WI38 (cell line): ENCODE results near the gene DLEC1.

Source experiments
- H3K4me3 ChIP-seq: 2 replicates; pipeline ENCODE4 v1.5.1; 2011; ENCODE audit warnings: low read depth, mild to moderate bottlenecking, control low read depth, low read length
- TF ChIP-seq, protein P1 (sequence below): IDR thresholded peaks from 2 replicates; pipeline ENCODE4 v1.5.1; 2012; ENCODE audit warnings: low read depth, mild to moderate bottlenecking, control low read depth, low read length

The DLEC1 gene

DNA sequence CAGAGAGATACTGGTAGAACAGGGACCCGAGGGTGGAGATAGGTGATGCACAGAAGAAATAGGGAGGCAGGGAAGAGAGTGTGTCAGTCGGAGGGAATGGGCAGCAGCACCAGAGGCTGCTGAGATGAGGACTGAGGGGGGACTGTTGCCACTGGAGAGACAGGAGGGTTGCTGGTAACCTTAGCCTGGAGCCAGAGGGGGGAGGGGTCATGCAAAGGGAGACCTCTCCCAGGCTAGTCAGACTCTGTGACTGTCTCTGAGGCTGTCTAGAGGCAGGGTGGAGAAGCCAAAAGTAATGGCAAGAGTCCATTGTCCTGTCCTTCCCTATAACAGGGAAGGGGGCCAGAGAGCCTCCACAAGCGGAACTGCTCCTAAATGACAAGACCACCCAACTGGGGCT lies 2.1 kb upstream of the DLEC1 start:
- no peak overlapping the region for H3K4me3 ChIP-seq
- TF ChIP-seq, protein P1, sequence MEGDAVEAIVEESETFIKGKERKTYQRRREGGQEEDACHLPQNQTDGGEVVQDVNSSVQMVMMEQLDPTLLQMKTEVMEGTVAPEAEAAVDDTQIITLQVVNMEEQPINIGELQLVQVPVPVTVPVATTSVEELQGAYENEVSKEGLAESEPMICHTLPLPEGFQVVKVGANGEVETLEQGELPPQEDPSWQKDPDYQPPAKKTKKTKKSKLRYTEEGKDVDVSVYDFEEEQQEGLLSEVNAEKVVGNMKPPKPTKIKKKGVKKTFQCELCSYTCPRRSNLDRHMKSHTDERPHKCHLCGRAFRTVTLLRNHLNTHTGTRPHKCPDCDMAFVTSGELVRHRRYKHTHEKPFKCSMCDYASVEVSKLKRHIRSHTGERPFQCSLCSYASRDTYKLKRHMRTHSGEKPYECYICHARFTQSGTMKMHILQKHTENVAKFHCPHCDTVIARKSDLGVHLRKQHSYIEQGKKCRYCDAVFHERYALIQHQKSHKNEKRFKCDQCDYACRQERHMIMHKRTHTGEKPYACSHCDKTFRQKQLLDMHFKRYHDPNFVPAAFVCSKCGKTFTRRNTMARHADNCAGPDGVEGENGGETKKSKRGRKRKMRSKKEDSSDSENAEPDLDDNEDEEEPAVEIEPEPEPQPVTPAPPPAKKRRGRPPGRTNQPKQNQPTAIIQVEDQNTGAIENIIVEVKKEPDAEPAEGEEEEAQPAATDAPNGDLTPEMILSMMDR: no peak

GRCh38 chr3:38038447-38038911 lies 529 bp upstream of the DLEC1 start:
- H3K4me3 ChIP-seq: no peak overlapping the region
- TF ChIP-seq, protein P1: no peak

DNA sequence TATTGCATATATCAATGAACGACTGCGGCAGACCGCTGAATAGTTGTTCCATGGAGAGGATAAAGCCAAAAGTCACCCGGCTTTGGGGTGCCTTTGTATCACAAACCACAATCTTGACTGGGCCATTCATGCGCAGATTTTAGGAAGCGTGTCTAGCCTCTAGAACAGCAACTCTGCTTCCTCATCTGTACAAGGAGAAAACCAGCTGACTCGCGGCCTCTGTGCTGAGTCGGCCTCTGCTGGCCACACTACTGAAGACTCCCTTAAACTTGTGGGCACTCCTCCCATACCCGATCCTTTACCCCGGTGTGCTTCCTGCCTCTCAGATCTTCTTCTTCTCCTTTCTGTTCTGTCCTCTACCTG lies 872 bp downstream of the DLEC1 start:
- no peak overlapping the region; the same call in 1 of the 2 replicates for H3K4me3 ChIP-seq
- TF ChIP-seq, protein P1: no peak

- no peak overlapping the region for H3K4me3 ChIP-seq
- TF ChIP-seq, protein P1: no peak
Observed at GRCh38 chr3:38040401-38040800, 1.4 kb downstream of the DLEC1 start.

GRCh38 chr3:38043486-38043885 lies 4.5 kb downstream of the DLEC1 start:
- no peak overlapping the region for H3K4me3 ChIP-seq

GRCh38 chr3:38046027-38046426 lies 7.0 kb downstream of the DLEC1 start:
- H3K4me3 ChIP-seq: no peak overlapping the region
- TF ChIP-seq, protein P1: no peak

More at GRCh38 chr3:38043486-38043885, 4.5 kb downstream of the DLEC1 start:
- TF ChIP-seq, protein P1: no peak

DNA sequence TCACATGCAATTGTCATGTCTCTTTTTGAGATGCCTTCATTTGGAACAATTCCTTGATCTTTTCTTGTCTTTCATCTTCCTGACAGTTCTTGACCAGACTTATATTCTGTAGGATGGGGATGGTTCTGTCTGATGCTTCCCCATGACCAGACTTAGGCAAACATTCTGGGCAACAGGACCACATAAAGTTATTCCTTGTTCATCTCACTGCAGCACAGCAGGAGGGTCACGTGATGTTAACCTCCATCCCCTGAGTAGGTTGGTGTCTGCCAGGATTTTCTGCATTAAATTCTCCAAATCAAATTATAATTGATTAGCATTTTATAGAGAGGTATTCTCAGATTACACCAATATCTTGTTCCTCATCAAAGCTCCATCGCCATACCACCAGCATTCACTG lies 7.8 kb downstream of the DLEC1 start:
- no peak overlapping the region for H3K4me3 ChIP-seq
- TF ChIP-seq, protein P1: no peak
